Measurements from ENCODE around the gene RAB20. TPM values are rescaled to one million over a fixed set of nuclear protein-coding genes. Genes with fewer than 3 reads are reported as not detected.

The RAB20 gene
- total RNA-seq, 1 experiment from 2014 or later = 7.9 TPM

DNA sequence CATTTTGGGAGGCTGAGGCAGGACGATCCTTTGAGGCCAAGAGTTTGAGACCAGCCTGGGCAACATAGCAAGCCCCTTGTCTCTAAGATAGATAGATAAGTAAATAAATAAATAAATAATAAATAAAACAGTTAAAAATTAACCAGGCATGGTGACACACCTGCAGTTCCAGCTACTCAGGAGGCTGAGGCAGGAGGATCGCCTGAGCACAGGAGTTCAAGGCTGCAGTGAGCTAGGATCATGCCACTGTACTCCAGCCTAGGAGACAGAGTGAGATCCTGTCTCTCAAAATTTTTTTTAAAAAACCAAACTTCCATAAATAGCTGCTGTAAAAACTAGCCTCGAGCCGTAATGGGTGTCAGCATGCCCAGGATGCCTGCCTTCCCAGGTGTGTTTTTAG lies 39.5 kb upstream of the RAB20 start:
- H3K4me1 ChIP-seq (ENCODE audit: control insufficient read depth, insufficient read depth, low read length) = no peaks in the 10 kb centered on the region
- in situ Hi-C loops (cut with HindIII; ENCODE audit: low pct_unique_long_range_greater_than_20kb, low sequenced_read_pairs) (no loop called here), intact Hi-C loops (cut with micrococcal nuclease; ENCODE audit: unreplicated experiment) (no loop called here)
- H3K4me3 ChIP-seq (ENCODE audit: low read depth in 2 of 2, low read length in 2 of 2) = no peak overlapping the region
- H3K27me3 ChIP-seq (ENCODE audit: control insufficient read depth, insufficient read depth, low read length) = no peaks in the 10 kb centered on the region
- TF ChIP-seq, protein P1, sequence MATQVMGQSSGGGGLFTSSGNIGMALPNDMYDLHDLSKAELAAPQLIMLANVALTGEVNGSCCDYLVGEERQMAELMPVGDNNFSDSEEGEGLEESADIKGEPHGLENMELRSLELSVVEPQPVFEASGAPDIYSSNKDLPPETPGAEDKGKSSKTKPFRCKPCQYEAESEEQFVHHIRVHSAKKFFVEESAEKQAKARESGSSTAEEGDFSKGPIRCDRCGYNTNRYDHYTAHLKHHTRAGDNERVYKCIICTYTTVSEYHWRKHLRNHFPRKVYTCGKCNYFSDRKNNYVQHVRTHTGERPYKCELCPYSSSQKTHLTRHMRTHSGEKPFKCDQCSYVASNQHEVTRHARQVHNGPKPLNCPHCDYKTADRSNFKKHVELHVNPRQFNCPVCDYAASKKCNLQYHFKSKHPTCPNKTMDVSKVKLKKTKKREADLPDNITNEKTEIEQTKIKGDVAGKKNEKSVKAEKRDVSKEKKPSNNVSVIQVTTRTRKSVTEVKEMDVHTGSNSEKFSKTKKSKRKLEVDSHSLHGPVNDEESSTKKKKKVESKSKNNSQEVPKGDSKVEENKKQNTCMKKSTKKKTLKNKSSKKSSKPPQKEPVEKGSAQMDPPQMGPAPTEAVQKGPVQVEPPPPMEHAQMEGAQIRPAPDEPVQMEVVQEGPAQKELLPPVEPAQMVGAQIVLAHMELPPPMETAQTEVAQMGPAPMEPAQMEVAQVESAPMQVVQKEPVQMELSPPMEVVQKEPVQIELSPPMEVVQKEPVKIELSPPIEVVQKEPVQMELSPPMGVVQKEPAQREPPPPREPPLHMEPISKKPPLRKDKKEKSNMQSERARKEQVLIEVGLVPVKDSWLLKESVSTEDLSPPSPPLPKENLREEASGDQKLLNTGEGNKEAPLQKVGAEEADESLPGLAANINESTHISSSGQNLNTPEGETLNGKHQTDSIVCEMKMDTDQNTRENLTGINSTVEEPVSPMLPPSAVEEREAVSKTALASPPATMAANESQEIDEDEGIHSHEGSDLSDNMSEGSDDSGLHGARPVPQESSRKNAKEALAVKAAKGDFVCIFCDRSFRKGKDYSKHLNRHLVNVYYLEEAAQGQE (IDR thresholded peaks at IDR 0.05; ENCODE audit: insufficient read depth in 1 of 2, low read depth in 2 of 2, low read length in 1 of 2) = no peak
- ChIA-PET POLR2A (no interaction called here), CTCF (no interaction called here)
- DNase-seq (ENCODE audit: low read depth, low spot score) = no peak
- H3K9me3 ChIP-seq (ENCODE audit: control insufficient read depth, insufficient read depth, low read depth, low read length) = no peaks in the 10 kb centered on the region
- H3K27ac ChIP-seq (ENCODE audit: low read length) = no peak overlapping the region
- H3K36me3 ChIP-seq (ENCODE audit: control insufficient read depth, insufficient read depth, low read length) = no peaks in the 10 kb centered on the region
- BruUV-seq (replicated peaks) = no TSS peak
- ATAC-seq = no peak

- ChIA-PET CTCF (no interaction called here), POLR2A (no interaction called here)
- TF ChIP-seq, protein P2, sequence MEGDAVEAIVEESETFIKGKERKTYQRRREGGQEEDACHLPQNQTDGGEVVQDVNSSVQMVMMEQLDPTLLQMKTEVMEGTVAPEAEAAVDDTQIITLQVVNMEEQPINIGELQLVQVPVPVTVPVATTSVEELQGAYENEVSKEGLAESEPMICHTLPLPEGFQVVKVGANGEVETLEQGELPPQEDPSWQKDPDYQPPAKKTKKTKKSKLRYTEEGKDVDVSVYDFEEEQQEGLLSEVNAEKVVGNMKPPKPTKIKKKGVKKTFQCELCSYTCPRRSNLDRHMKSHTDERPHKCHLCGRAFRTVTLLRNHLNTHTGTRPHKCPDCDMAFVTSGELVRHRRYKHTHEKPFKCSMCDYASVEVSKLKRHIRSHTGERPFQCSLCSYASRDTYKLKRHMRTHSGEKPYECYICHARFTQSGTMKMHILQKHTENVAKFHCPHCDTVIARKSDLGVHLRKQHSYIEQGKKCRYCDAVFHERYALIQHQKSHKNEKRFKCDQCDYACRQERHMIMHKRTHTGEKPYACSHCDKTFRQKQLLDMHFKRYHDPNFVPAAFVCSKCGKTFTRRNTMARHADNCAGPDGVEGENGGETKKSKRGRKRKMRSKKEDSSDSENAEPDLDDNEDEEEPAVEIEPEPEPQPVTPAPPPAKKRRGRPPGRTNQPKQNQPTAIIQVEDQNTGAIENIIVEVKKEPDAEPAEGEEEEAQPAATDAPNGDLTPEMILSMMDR (IDR thresholded peaks at IDR 0.05) = no peak
- TF ChIP-seq, protein P1 (IDR thresholded peaks at IDR 0.05; ENCODE audit: insufficient read depth in 1 of 2, low read depth in 2 of 2, low read length in 1 of 2) = no peak
- TF ChIP-seq TCF7L2 (IDR thresholded peaks at IDR 0.05; ENCODE audit: low read depth, low read length) = no peak
- TF ChIP-seq SIN3A (IDR thresholded peaks at IDR 0.05; ENCODE audit: borderline replicate concordance, insufficient read depth, low read depth, low read length) = no peak
- no peak for TF ChIP-seq POLR2AphosphoS5 (IDR thresholded peaks at IDR 0.05; ENCODE audit: low read depth, low read length)
- Histone ChIP-seq H3K27ac (ENCODE audit: low read length) (no peak overlapping the region), H3K4me1 (ENCODE audit: control insufficient read depth, insufficient read depth, low read length) (no peaks in the 10 kb centered on the region), H3K36me3 (ENCODE audit: control insufficient read depth, insufficient read depth, low read length) (no peaks in the 10 kb centered on the region), H3K4me3 (ENCODE audit: low read depth in 2 of 2, low read length in 2 of 2) (no peak overlapping the region), H3K27me3 (ENCODE audit: control insufficient read depth, insufficient read depth, low read length) (no peaks in the 10 kb centered on the region), H3K9me3 (ENCODE audit: control insufficient read depth, insufficient read depth, low read depth, low read length) (no peaks in the 10 kb centered on the region)
- intact Hi-C loops (cut with micrococcal nuclease; ENCODE audit: unreplicated experiment) (no loop called here), in situ Hi-C loops (cut with HindIII; ENCODE audit: low pct_unique_long_range_greater_than_20kb, low sequenced_read_pairs) (no loop called here)
- ATAC-seq = no peak
- BruUV-seq (replicated peaks) = no TSS peak
- DNase-seq (ENCODE audit: low read depth, low spot score) = no peak
Measured at GRCh38 chr13:110600261-110600819, 38.8 kb upstream of the RAB20 start.
